Gastrocnemius medialis (tissue), 4 donors: Measurements from ENCODE around the gene STEAP4.

ENCODE experiments used
- POLR2A ChIP-seq, 2 donors: fragments of 450-650 bp; IDR thresholded peaks; one replicate each; pipeline ENCODE4 v1.6.1; 2017; ENCODE audit warnings: antibody characterized with exemption in 2 of 2, mild to moderate bottlenecking in 2 of 2, moderate library complexity in 2 of 2
- TF ChIP-seq, protein P1 (sequence below), 5 experiments: fragments of 450-650 bp in 3 of 5; fragments of 200-600 bp in 2 of 5; sonication (generic) in 2 of 5; IDR thresholded peaks in 4 of 5; conservative IDR thresholded peaks in 1 of 5; 1 replicate in 4 of 5; 2 replicates in 1 of 5; pipeline ENCODE4 v1.5.1; 2016 to 2019; ENCODE audit warnings: antibody characterized with exemption in 5 of 5, mild to moderate bottlenecking in 3 of 5, moderate library complexity in 3 of 5

- TF ChIP-seq, protein P1, sequence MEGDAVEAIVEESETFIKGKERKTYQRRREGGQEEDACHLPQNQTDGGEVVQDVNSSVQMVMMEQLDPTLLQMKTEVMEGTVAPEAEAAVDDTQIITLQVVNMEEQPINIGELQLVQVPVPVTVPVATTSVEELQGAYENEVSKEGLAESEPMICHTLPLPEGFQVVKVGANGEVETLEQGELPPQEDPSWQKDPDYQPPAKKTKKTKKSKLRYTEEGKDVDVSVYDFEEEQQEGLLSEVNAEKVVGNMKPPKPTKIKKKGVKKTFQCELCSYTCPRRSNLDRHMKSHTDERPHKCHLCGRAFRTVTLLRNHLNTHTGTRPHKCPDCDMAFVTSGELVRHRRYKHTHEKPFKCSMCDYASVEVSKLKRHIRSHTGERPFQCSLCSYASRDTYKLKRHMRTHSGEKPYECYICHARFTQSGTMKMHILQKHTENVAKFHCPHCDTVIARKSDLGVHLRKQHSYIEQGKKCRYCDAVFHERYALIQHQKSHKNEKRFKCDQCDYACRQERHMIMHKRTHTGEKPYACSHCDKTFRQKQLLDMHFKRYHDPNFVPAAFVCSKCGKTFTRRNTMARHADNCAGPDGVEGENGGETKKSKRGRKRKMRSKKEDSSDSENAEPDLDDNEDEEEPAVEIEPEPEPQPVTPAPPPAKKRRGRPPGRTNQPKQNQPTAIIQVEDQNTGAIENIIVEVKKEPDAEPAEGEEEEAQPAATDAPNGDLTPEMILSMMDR (IDR thresholded peaks at IDR 0.05 in 4 of 5, conservative IDR thresholded peaks at IDR 0.05 in 1 of 5), result no peak
- TF ChIP-seq POLR2A (IDR thresholded peaks at IDR 0.05), result no peak
Observed at GRCh38 chr7:88318196-88318595, 11.5 kb upstream of the STEAP4 start.
